Peyer's patch (tissue), 4 donors: Measurements from ENCODE around the gene PSMD12. TPM values are rescaled to one million over a fixed set of nuclear protein-coding genes. Genes with fewer than 3 reads are reported as not detected.

ENCODE experiments used
- DNase-seq, 3 donors: peaks; one replicate each; pipeline ENCODE4 v3.0.0-alpha.2; 2017 to 2019
- H3K27ac ChIP-seq, 4 donors: fragments of 200-600 bp; sonication (generic); one replicate each; pipeline ENCODE4 v1.5.1; 2016 to 2019
- H3K27me3 ChIP-seq, 2 donors: fragments of 200-600 bp; sonication (generic); one replicate each; pipeline ENCODE4 v1.5.1; 2019
- H3K36me3 ChIP-seq, 3 donors: fragments of 200-600 bp; sonication (generic); one replicate each; pipeline ENCODE4 v1.5.1; 2016 to 2019
- H3K4me1 ChIP-seq, 4 donors: fragments of 200-600 bp; sonication (generic); one replicate each; pipeline ENCODE4 v1.5.1; 2016 to 2019
- H3K4me3 ChIP-seq, 4 donors: fragments of 200-600 bp; sonication (generic); 1 replicate in 3 of 4; 2 replicates in 1 of 4; pipeline ENCODE4 v1.5.1; 2016 to 2019; ENCODE audit warnings: mild to moderate bottlenecking in 1 of 4
- H3K9me3 ChIP-seq, 4 donors: fragments of 200-600 bp; sonication (generic); one replicate each; pipeline ENCODE4 v1.5.1; 2016 to 2019; ENCODE audit warnings: mild to moderate bottlenecking in 1 of 4
- CTCF ChIP-seq, 6 experiments: fragments of 450-650 bp in 4 of 6; fragments of 200-600 bp in 2 of 6; sonication (generic) in 1 of 6; IDR thresholded peaks; one replicate each; pipeline ENCODE4 v1.5.1; 2017 to 2019; ENCODE audit warnings: antibody characterized with exemption in 6 of 6, mild to moderate bottlenecking in 3 of 6, moderate library complexity in 1 of 6
- POLR2A ChIP-seq, 2 donors: fragments of 450-650 bp; IDR thresholded peaks; one replicate each; pipeline ENCODE4 v1.5.1; 2017; ENCODE audit warnings: antibody characterized with exemption in 2 of 2, mild to moderate bottlenecking in 2 of 2, moderate library complexity in 2 of 2
- total RNA-seq, 4 donors: library from RNA; depleted of rRNA; stranded (reverse); fragments of >200 nt; gene quantifications; one replicate each; pipeline ENCODE4 v1.1.0, GENCODE V29; 2016

Gene PSMD12
- total RNA-seq, 4 donors from 2014 or later, result 15.2 to 23.1 (median 17.1) TPM

GRCh38 chr17:67401598-67402504 lies 35.5 kb upstream of the PSMD12 start:
- no peaks in the 10 kb centered on the region for H3K36me3 ChIP-seq
- DNase-seq, result no peak
- no peaks in the 10 kb centered on the region for H3K27me3 ChIP-seq
- TF ChIP-seq CTCF (IDR thresholded peaks at IDR 0.05), result no peak
- TF ChIP-seq POLR2A (IDR thresholded peaks at IDR 0.05), result no peak
- H3K4me3 ChIP-seq, result no peak overlapping the region
- peaks cover 0 to 7% (median 3%) of the 10 kb centered on the region in 4 donors for H3K4me1 ChIP-seq
- H3K9me3 ChIP-seq, result no peaks in the 10 kb centered on the region
- H3K27ac ChIP-seq, result peak overlapping the region in 2 of 4 donors; percentile 25 to 31

GRCh38 chr17:67401106-67401505 lies 34.7 kb upstream of the PSMD12 start:
- H3K9me3 ChIP-seq, result no peaks in the 10 kb centered on the region
- no peak overlapping the region for H3K4me3 ChIP-seq
- no peaks in the 10 kb centered on the region for H3K27me3 ChIP-seq
- H3K27ac ChIP-seq, result peak overlapping the region in 1 of 4 donors; percentile 52
- peaks cover 0 to 7% (median 3%) of the 10 kb centered on the region in 4 donors for H3K4me1 ChIP-seq
- no peak for DNase-seq
- no peaks in the 10 kb centered on the region for H3K36me3 ChIP-seq
- no peak for TF ChIP-seq POLR2A (IDR thresholded peaks at IDR 0.05)

- no peak overlapping the region for H3K4me3 ChIP-seq
- no peaks in the 10 kb centered on the region for H3K36me3 ChIP-seq
- no peak for DNase-seq
- H3K4me1 ChIP-seq, result peaks cover 0 to 7% (median 3%) of the 10 kb centered on the region in 4 donors
- H3K9me3 ChIP-seq, result no peaks in the 10 kb centered on the region
- TF ChIP-seq CTCF (IDR thresholded peaks at IDR 0.05), result no peak
- peak overlapping the region in 3 of 4 donors; percentile 13 to 52 (median 16) for H3K27ac ChIP-seq
- H3K27me3 ChIP-seq, result no peaks in the 10 kb centered on the region
These were observed 33.8 kb upstream of the PSMD12 start for GRCh38 chr17:67400193-67400592.

GRCh38 chr17:67399676-67400075 lies 33.3 kb upstream of the PSMD12 start:
- DNase-seq, result no peak
- no peaks in the 10 kb centered on the region for H3K9me3 ChIP-seq
- peaks cover 0 to 7% (median 3%) of the 10 kb centered on the region in 4 donors for H3K4me1 ChIP-seq
- no peaks in the 10 kb centered on the region for H3K36me3 ChIP-seq
- no peak overlapping the region for H3K4me3 ChIP-seq
- peak overlapping the region in 3 of 4 donors; percentile 13 to 52 (median 16) for H3K27ac ChIP-seq
- TF ChIP-seq CTCF (IDR thresholded peaks at IDR 0.05), result no peak
- no peak for TF ChIP-seq POLR2A (IDR thresholded peaks at IDR 0.05)
- no peaks in the 10 kb centered on the region for H3K27me3 ChIP-seq

- Histone ChIP-seq H3K27me3 (no peaks in the 10 kb centered on the region), H3K4me3 (no peak overlapping the region), H3K27ac (no peak overlapping the region), H3K4me1 (peaks cover 0 to 4% (median 0%) of the 10 kb centered on the region in 4 donors), H3K36me3 (no peaks in the 10 kb centered on the region), H3K9me3 (no peaks in the 10 kb centered on the region)
- no peak for DNase-seq
- TF ChIP-seq POLR2A (IDR thresholded peaks at IDR 0.05) (no peak), CTCF (IDR thresholded peaks at IDR 0.05) (no peak)
These were observed 27.5 kb upstream of the PSMD12 start for GRCh38 chr17:67393809-67394397.

GRCh38 chr17:67392111-67392510 lies 25.7 kb upstream of the PSMD12 start:
- Histone ChIP-seq H3K27me3 (no peaks in the 10 kb centered on the region), H3K27ac (peak overlapping the region in 1 of 4 donors; percentile 52), H3K4me1 (peaks cover 0 to 4% (median 0%) of the 10 kb centered on the region in 4 donors), H3K4me3 (no peak overlapping the region), H3K9me3 (no peaks in the 10 kb centered on the region), H3K36me3 (no peaks in the 10 kb centered on the region)
- DNase-seq, result no peak
- no peak for TF ChIP-seq CTCF (IDR thresholded peaks at IDR 0.05)
